K562 (cell line): ENCODE measurements around the gene ENSA. TPM values are rescaled to one million over a fixed set of nuclear protein-coding genes. Genes with fewer than 3 reads are reported as not detected.

Experiments
- DMBX1 ChIP-seq: fragments of 250-450 bp; sonication (Bioruptor Pico); IDR thresholded peaks from 2 replicates; pipeline ENCODE4 v1.8.0; 2022; ENCODE audit warnings: inconsistent platforms, mild to moderate bottlenecking, moderate library complexity, borderline replicate concordance
- EZH2 ChIP-seq: IDR thresholded peaks from 2 replicates; pipeline ENCODE4 v1.6.1; 2012; ENCODE audit warnings: low read depth, mild to moderate bottlenecking, inconsistent platforms, low read length, borderline replicate concordance
- GATAD2B ChIP-seq: fragments of 450-650 bp; IDR thresholded peaks from 2 replicates; pipeline ENCODE4 v1.6.1; 2017; ENCODE audit warnings: mild to moderate bottlenecking, borderline replicate concordance
- HMG20A ChIP-seq: fragments of 450-650 bp; formaldehyde crosslinking; conservative IDR thresholded peaks from 2 replicates; pipeline ENCODE4 v1.4.0; 2020; ENCODE audit warnings: mild to moderate bottlenecking, mixed read lengths
- NFE2 ChIP-seq: IDR thresholded peaks from 2 replicates; pipeline ENCODE4 v1.6.1; 2014; ENCODE audit warnings: antibody characterized with exemption, low read depth
- NRF1 ChIP-seq, 2 experiments: fragments of 450-650 bp; IDR thresholded peaks in 1 of 2; conservative IDR thresholded peaks in 1 of 2; 2 replicates each; pipeline ENCODE4 v1.6.1; 2014; ENCODE audit warnings: mild to moderate bottlenecking in 2 of 2
- RFX5 ChIP-seq: IDR thresholded peaks from 2 replicates; pipeline ENCODE4 v1.6.1; 2011; ENCODE audit warnings: low read depth, mild to moderate bottlenecking, improper control_type of control experiment, low read length
- TRIM24 ChIP-seq, 2 experiments: fragments of 450-650 bp; IDR thresholded peaks; 2 replicates each; pipeline ENCODE4 v1.6.1; 2016
- ZBTB11 ChIP-seq, 3 experiments: fragments of 200-800 bp in 1 of 3; fragments of 250-450 bp in 1 of 3; fragments of 450-650 bp in 1 of 3; sonication (Bioruptor Pico) in 1 of 3; sonication (Bioruptor generic) in 1 of 3; formaldehyde crosslinking in 1 of 3; IDR thresholded peaks; 2 replicates each; pipeline versions ENCODE4 v1.6.1 to v1.8.0; 2016 to 2022; ENCODE audit warnings: mild to moderate bottlenecking in 2 of 3, missing genetic modification characterization in 2 of 3, missing compliant biosample characterization in 1 of 3, moderate library complexity in 1 of 3
- ZBTB33 ChIP-seq: sonication (generic); formaldehyde crosslinking; IDR thresholded peaks from 2 replicates; pipeline ENCODE4 v1.8.1; 2023; ENCODE audit warnings: mild to moderate bottlenecking, missing genetic modification reagents
- ZNF175 ChIP-seq: fragments of 200-800 bp; sonication (Bioruptor generic); IDR thresholded peaks from 2 replicates; pipeline ENCODE4 v1.6.1; 2016; ENCODE audit warnings: low read depth, mild to moderate bottlenecking, missing genetic modification characterization, missing compliant biosample characterization
- ZNF778 ChIP-seq: fragments of 450-650 bp; formaldehyde crosslinking; IDR thresholded peaks from 2 replicates; pipeline ENCODE4 v1.4.0; 2020; ENCODE audit warnings: mild to moderate bottlenecking, moderate library complexity
- polyA plus RNA-seq, 8 experiments: library from polyadenylated mRNA; depleted of rRNA in 4 of 8; stranded (reverse) in 5 of 8; unstranded in 3 of 8; fragments of >200 nt; fragmentation: Nextera tagmentation in 2 of 8; fragmentation: Illumina TruSeq in 1 of 8; extraction: Ambion mirVana in 2 of 8; extraction: Trizol in 1 of 8; gene quantifications; 2 replicates each; pipeline versions ENCODE4 v1.2.1 to v1.2.3, GENCODE V29; 2011 to 2014; ENCODE audit warnings: inconsistent platforms in 1 of 8, missing spikeins in 1 of 8
- total RNA-seq, 7 experiments: library from RNA; depleted of rRNA in 6 of 7; stranded (reverse); fragments of >200 nt in 6 of 7; fragmentation: Illumina TruSeq in 2 of 7; extraction: Trizol in 2 of 7; gene quantifications; 2 replicates each; pipeline versions ENCODE4 v1.2.1 to v1.2.3, GENCODE V29; 2011 to 2021; ENCODE audit warnings: low replicate concordance in 1 of 7
- TF ChIP-seq, protein P1 (sequence below): fragments of 200-800 bp; sonication (Bioruptor generic); IDR thresholded peaks from 2 replicates; pipeline ENCODE4 v1.6.1; 2016; ENCODE audit warnings: missing genetic modification characterization, missing compliant biosample characterization

The ENSA gene
- total and polyA plus RNA-seq, 9 of the 15 experiments (the other 6 are each of a cell fraction or from before 2014, with no cell fraction given), result 68.1 to 605 (median 188) TPM

DNA sequence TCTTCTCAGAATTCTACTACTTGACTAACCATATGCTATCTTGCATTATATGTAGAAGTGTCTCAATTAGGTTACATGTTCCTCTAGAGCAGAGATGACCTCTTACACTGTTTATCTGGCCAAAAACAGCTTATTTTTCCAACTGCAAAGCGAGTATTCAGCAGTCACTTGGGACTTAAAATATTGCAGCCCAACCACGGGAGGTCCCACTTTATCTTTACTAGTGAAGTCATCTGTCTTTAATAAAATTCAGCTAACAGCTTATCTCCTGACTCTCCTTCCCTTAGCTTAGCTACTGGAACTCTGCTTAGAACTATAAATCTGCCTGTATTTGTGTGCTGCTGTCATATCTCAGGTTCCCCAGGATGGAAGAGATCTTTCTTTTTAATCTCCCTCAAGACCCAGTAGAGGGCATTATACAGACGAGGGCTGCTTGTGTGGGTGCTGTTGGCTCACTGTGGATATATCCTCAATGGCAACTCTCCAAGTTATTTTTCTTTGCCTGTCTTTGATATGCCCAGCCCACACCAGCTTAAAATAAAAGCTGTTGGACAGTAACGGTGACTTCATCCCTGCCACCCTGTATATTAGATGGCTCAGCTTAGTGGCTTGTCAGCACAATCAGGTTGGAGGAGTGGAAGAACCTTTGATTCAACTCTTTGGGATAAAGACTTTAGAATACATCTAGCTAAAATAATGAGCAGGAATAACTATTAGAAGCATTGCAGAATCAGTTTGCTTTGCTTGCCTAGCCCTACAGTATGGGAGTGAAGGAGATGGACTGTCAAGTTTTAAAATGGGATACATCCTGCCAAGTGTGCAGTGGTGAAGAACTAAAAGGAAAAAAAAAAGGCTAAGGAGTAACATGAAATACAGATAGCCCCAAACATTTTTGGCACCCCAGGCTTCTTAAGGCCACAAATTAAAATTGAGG is 9.6 kb downstream of the ENSA start (continued):
- TF ChIP-seq ZBTB33 (CRISPR knock-in tag), result 0 out of 2 replicates have a peak, but pooled peaks have one; percentile 26
- no peak for TF ChIP-seq ZNF778 (CRISPR knock-in tag)
- TF ChIP-seq, protein P1, sequence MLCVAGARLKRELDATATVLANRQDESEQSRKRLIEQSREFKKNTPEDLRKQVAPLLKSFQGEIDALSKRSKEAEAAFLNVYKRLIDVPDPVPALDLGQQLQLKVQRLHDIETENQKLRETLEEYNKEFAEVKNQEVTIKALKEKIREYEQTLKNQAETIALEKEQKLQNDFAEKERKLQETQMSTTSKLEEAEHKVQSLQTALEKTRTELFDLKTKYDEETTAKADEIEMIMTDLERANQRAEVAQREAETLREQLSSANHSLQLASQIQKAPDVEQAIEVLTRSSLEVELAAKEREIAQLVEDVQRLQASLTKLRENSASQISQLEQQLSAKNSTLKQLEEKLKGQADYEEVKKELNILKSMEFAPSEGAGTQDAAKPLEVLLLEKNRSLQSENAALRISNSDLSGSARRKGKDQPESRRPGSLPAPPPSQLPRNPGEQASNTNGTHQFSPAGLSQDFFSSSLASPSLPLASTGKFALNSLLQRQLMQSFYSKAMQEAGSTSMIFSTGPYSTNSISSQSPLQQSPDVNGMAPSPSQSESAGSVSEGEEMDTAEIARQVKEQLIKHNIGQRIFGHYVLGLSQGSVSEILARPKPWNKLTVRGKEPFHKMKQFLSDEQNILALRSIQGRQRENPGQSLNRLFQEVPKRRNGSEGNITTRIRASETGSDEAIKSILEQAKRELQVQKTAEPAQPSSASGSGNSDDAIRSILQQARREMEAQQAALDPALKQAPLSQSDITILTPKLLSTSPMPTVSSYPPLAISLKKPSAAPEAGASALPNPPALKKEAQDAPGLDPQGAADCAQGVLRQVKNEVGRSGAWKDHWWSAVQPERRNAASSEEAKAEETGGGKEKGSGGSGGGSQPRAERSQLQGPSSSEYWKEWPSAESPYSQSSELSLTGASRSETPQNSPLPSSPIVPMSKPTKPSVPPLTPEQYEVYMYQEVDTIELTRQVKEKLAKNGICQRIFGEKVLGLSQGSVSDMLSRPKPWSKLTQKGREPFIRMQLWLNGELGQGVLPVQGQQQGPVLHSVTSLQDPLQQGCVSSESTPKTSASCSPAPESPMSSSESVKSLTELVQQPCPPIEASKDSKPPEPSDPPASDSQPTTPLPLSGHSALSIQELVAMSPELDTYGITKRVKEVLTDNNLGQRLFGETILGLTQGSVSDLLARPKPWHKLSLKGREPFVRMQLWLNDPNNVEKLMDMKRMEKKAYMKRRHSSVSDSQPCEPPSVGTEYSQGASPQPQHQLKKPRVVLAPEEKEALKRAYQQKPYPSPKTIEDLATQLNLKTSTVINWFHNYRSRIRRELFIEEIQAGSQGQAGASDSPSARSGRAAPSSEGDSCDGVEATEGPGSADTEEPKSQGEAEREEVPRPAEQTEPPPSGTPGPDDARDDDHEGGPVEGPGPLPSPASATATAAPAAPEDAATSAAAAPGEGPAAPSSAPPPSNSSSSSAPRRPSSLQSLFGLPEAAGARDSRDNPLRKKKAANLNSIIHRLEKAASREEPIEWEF (CRISPR knock-in tag), result no peak
- TF ChIP-seq ZNF175, result peak; percentile 70; the same call in 1 of the 2 replicates
- peak; percentile 89 for TF ChIP-seq GATAD2B
- TF ChIP-seq TRIM24 (IDR thresholded peaks at IDR 0.05), result peak; percentile 47 to 77; a peak in 3 of 4 replicates
- 0 out of 2 replicates have a peak, but pooled peaks have one; percentile 34 for TF ChIP-seq NFE2
- TF ChIP-seq ZBTB11 (CRISPR knock-in tag; IDR thresholded peaks at IDR 0.05), result peak in 1 of 3 experiments; percentile 40; a peak in 1 of 6 replicates
- no peak for TF ChIP-seq HMG20A (CRISPR knock-in tag)
- no peak for TF ChIP-seq EZH2
- TF ChIP-seq NRF1 (conservative IDR thresholded peaks at IDR 0.05 in 1 of 2, IDR thresholded peaks at IDR 0.05 in 1 of 2), result no peak
- TF ChIP-seq DMBX1 (CRISPR knock-in tag), result peak; percentile 42; the same call in 1 of the 2 replicates
- no peak for TF ChIP-seq RFX5
